ENCODE data around the gene GYS2. TPM values are rescaled to one million over a fixed set of nuclear protein-coding genes. Genes with fewer than 3 reads are reported as not detected.
A peak's percentile ranks its signal among the peaks of the same experiment; 100 is the strongest.

The GYS2 gene
- total RNA-seq, 1 donor from 2014 or later: not detected

- Histone ChIP-seq H3K27ac (ENCODE audit: low read depth, low read length) (no peak overlapping the region), H4K20me1 (ENCODE audit: insufficient read depth, low read length) (peaks cover 74% of the 10 kb centered on the region), H3K9me3 (ENCODE audit: insufficient read depth, low read depth, low read length) (no peaks in the 10 kb centered on the region), H3K27me3 (ENCODE audit: insufficient read depth, low read length) (no peaks in the 10 kb centered on the region), H3K4me2 (ENCODE audit: low read length) (no peak overlapping the region), H2AFZ (ENCODE audit: low read depth, low read length) (no peak overlapping the region), H3K4me1 (ENCODE audit: insufficient read depth, low read length) (peaks cover 4% of the 10 kb centered on the region), H3K9ac (ENCODE audit: low read length) (no peak overlapping the region), H3K4me3 (ENCODE audit: insufficient read depth, low read depth, low read length) (no peak overlapping the region), H3K36me3 (ENCODE audit: insufficient read depth, low read length) (peaks cover 10% of the 10 kb centered on the region), H3K79me2 (ENCODE audit: insufficient read depth, low read length) (peaks cover 94% of the 10 kb centered on the region)
- Mint-ChIP-seq H3K4me1 (ENCODE audit: low read depth, unreplicated experiment) (peaks cover 19% of the 10 kb centered on the region), H3K9me3 (ENCODE audit: unreplicated experiment) (no peaks in the 10 kb centered on the region), H3K27me3 (ENCODE audit: low read depth, unreplicated experiment) (no peaks in the 10 kb centered on the region), H3K36me3 (ENCODE audit: low read depth, unreplicated experiment) (peaks cover 8% of the 10 kb centered on the region), H3K27ac (ENCODE audit: unreplicated experiment) (no peak overlapping the region), H3K4me3 (ENCODE audit: unreplicated experiment) (no peak overlapping the region)
- FAIRE-seq (no peak), DNase-seq (ENCODE audit: low read depth) (no peak)
- TF ChIP-seq EZH2 (IDR thresholded peaks at IDR 0.05; ENCODE audit: insufficient read depth, low read length) (no peak), CTCF (IDR thresholded peaks at IDR 0.05; ENCODE audit: insufficient read depth, low read depth, low read length) (no peak)
These were observed 98.8 kb downstream of the GYS2 start for GRCh38 chr12:21505888-21506287.

- Histone ChIP-seq H3K9ac (ENCODE audit: low read length) (peak overlapping the region; percentile 99), H2AFZ (ENCODE audit: low read depth, low read length) (no peak overlapping the region), H3K4me1 (ENCODE audit: insufficient read depth, low read length) (peaks cover 15% of the 10 kb centered on the region), H3K27ac (ENCODE audit: low read depth, low read length) (peak overlapping the region; percentile 97), H3K4me2 (ENCODE audit: low read length) (peak overlapping the region; percentile 97), H3K9me3 (ENCODE audit: insufficient read depth, low read depth, low read length) (no peaks in the 10 kb centered on the region), H3K36me3 (ENCODE audit: insufficient read depth, low read length) (peaks cover 7% of the 10 kb centered on the region), H3K4me3 (ENCODE audit: insufficient read depth, low read depth, low read length) (peak overlapping the region; percentile 92), H4K20me1 (ENCODE audit: insufficient read depth, low read length) (peaks cover 48% of the 10 kb centered on the region), H3K79me2 (ENCODE audit: insufficient read depth, low read length) (peaks cover 96% of the 10 kb centered on the region), H3K27me3 (ENCODE audit: insufficient read depth, low read length) (no peaks in the 10 kb centered on the region)
- FAIRE-seq (no peak), DNase-seq (ENCODE audit: low read depth) (no peak)
- Mint-ChIP-seq H3K4me1 (ENCODE audit: low read depth, unreplicated experiment) (peaks cover 21% of the 10 kb centered on the region), H3K9me3 (ENCODE audit: unreplicated experiment) (no peaks in the 10 kb centered on the region), H3K4me3 (ENCODE audit: unreplicated experiment) (no peak overlapping the region), H3K27me3 (ENCODE audit: low read depth, unreplicated experiment) (no peaks in the 10 kb centered on the region), H3K36me3 (ENCODE audit: low read depth, unreplicated experiment) (peaks cover 3% of the 10 kb centered on the region), H3K27ac (ENCODE audit: unreplicated experiment) (no peak overlapping the region)
- TF ChIP-seq EZH2 (IDR thresholded peaks at IDR 0.05; ENCODE audit: insufficient read depth, low read length): no peak
- no peak for TF ChIP-seq CTCF (IDR thresholded peaks at IDR 0.05; ENCODE audit: insufficient read depth, low read depth, low read length)
These were observed 101.8 kb downstream of the GYS2 start for GRCh38 chr12:21502872-21503271.

GRCh38 chr12:21502164-21502496, 102.5 kb downstream of the GYS2 start:
- Histone ChIP-seq H3K9me3 (ENCODE audit: insufficient read depth, low read depth, low read length) (no peaks in the 10 kb centered on the region), H3K4me1 (ENCODE audit: insufficient read depth, low read length) (peaks cover 15% of the 10 kb centered on the region), H4K20me1 (ENCODE audit: insufficient read depth, low read length) (peaks cover 43% of the 10 kb centered on the region), H3K36me3 (ENCODE audit: insufficient read depth, low read length) (peaks cover 13% of the 10 kb centered on the region), H3K79me2 (ENCODE audit: insufficient read depth, low read length) (peaks cover 96% of the 10 kb centered on the region), H3K4me3 (ENCODE audit: insufficient read depth, low read depth, low read length) (peak overlapping the region; percentile 92), H3K27me3 (ENCODE audit: insufficient read depth, low read length) (no peaks in the 10 kb centered on the region), H3K27ac (ENCODE audit: low read depth, low read length) (peak overlapping the region; percentile 97), H3K4me2 (ENCODE audit: low read length) (peak overlapping the region; percentile 97), H3K9ac (ENCODE audit: low read length) (peak overlapping the region; percentile 99), H2AFZ (ENCODE audit: low read depth, low read length) (peak overlapping the region; percentile 52)
- H3K36me3 Mint-ChIP-seq (ENCODE audit: low read depth, unreplicated experiment): peaks cover 7% of the 10 kb centered on the region
- peaks cover 21% of the 10 kb centered on the region for H3K4me1 Mint-ChIP-seq (ENCODE audit: low read depth, unreplicated experiment)
- TF ChIP-seq CTCF (IDR thresholded peaks at IDR 0.05; ENCODE audit: insufficient read depth, low read depth, low read length) (no peak), EZH2 (IDR thresholded peaks at IDR 0.05; ENCODE audit: insufficient read depth, low read length) (no peak)
- DNase-seq (ENCODE audit: low read depth) (peak; percentile 41), FAIRE-seq (no peak)
- no peak overlapping the region for H3K27ac Mint-ChIP-seq (ENCODE audit: unreplicated experiment)
- H3K27me3 Mint-ChIP-seq (ENCODE audit: low read depth, unreplicated experiment): no peaks in the 10 kb centered on the region
- H3K9me3 Mint-ChIP-seq (ENCODE audit: unreplicated experiment): no peaks in the 10 kb centered on the region
- no peak overlapping the region for H3K4me3 Mint-ChIP-seq (ENCODE audit: unreplicated experiment)

All from astrocyte (in vitro differentiated cells and primary cell).